ENCODE results near the gene OR1N2. TPM values are rescaled to one million over a fixed set of nuclear protein-coding genes. Genes with fewer than 3 reads are reported as not detected.

OR1N2 gene
- total RNA-seq, result 1 to 10 TPM in 1 of 2 donors, not detected in 1; 1.1 TPM

GRCh38 chr9:122552812-122553211 lies at the start of gene OR1N2:
TSS of gene OR1N2 (plus strand) at chr9:122553112. CDS start at chr9:122553212, 100 bp downstream.
- Histone ChIP-seq H3K4me3 (no peak within 1 kb of the TSS), H3K27ac (no peak within 1 kb of the TSS), H3K4me1 (ENCODE audit: control insufficient read depth in 1 of 2, low read depth in 2 of 2) (no peaks in the 10 kb centered on the region), H3K9me3 (no peaks in the 10 kb centered on the region), H3K27me3 (replicated peaks; ENCODE audit: insufficient read depth) (no peaks in the 10 kb centered on the region), H3K36me3 (no peaks in the 10 kb centered on the region)
- ATAC-seq (ENCODE audit: insufficient number of reproducible peaks, low FRiP score, low read depth) (no peak), DNase-seq (ENCODE audit: low spot score) (no peak)
- no peak for TF ChIP-seq CTCF (IDR thresholded peaks at IDR 0.05)

GRCh38 chr9:122506964-122507363 lies 45.9 kb upstream of the OR1N2 start:
- Histone ChIP-seq H3K4me3 (no peak overlapping the region), H3K27me3 (replicated peaks; ENCODE audit: insufficient read depth) (no peaks in the 10 kb centered on the region), H3K4me1 (ENCODE audit: control insufficient read depth in 1 of 2, low read depth in 2 of 2) (no peaks in the 10 kb centered on the region), H3K36me3 (no peaks in the 10 kb centered on the region), H3K9me3 (no peaks in the 10 kb centered on the region), H3K27ac (no peak overlapping the region)
- DNase-seq (ENCODE audit: low spot score), result no peak
- no peak for ATAC-seq (ENCODE audit: insufficient number of reproducible peaks, low FRiP score, low read depth)
- TF ChIP-seq CTCF (IDR thresholded peaks at IDR 0.05), result no peak

GRCh38 chr9:122510502-122510901 lies 42.4 kb upstream of the OR1N2 start, which contains the start of gene OR1J2:
TSS of gene OR1J2 (plus strand) at chr9:122510802. CDS start at chr9:122510802, 0 bp downstream.
- no peaks in the 10 kb centered on the region for H3K4me1 ChIP-seq (ENCODE audit: control insufficient read depth in 1 of 2, low read depth in 2 of 2)
- TF ChIP-seq CTCF (IDR thresholded peaks at IDR 0.05), result no peak
- no peak within 1 kb of the TSS for H3K27ac ChIP-seq
- no peaks in the 10 kb centered on the region for H3K36me3 ChIP-seq
- no peaks in the 10 kb centered on the region for H3K9me3 ChIP-seq
- DNase-seq (ENCODE audit: low spot score) (no peak), ATAC-seq (ENCODE audit: insufficient number of reproducible peaks, low FRiP score, low read depth) (no peak)
- H3K4me3 ChIP-seq, result no peak within 1 kb of the TSS
- no peaks in the 10 kb centered on the region for H3K27me3 ChIP-seq (replicated peaks; ENCODE audit: insufficient read depth)

GRCh38 chr9:122518226-122518625 lies 34.7 kb upstream of the OR1N2 start:
- H3K9me3 ChIP-seq, result no peaks in the 10 kb centered on the region
- H3K36me3 ChIP-seq, result no peaks in the 10 kb centered on the region
- H3K27me3 ChIP-seq (replicated peaks; ENCODE audit: insufficient read depth), result no peaks in the 10 kb centered on the region
- no peaks in the 10 kb centered on the region for H3K4me1 ChIP-seq (ENCODE audit: control insufficient read depth in 1 of 2, low read depth in 2 of 2)
- H3K27ac ChIP-seq, result no peak overlapping the region
- no peak for TF ChIP-seq CTCF (IDR thresholded peaks at IDR 0.05)
- DNase-seq (ENCODE audit: low spot score) (no peak), ATAC-seq (ENCODE audit: insufficient number of reproducible peaks, low FRiP score, low read depth) (no peak)
- H3K4me3 ChIP-seq, result no peak overlapping the region

GRCh38 chr9:122518841-122519240 lies 34.1 kb upstream of the OR1N2 start, which contains the start of gene OR1J4:
TSS of gene OR1J4 (plus strand) at chr9:122519141. CDS start at chr9:122519141, 0 bp downstream.
- DNase-seq (ENCODE audit: low spot score) (no peak), ATAC-seq (ENCODE audit: insufficient number of reproducible peaks, low FRiP score, low read depth) (no peak)
- no peaks in the 10 kb centered on the region for H3K36me3 ChIP-seq
- no peaks in the 10 kb centered on the region for H3K9me3 ChIP-seq
- H3K4me3 ChIP-seq, result no peak within 1 kb of the TSS
- H3K27ac ChIP-seq, result no peak within 1 kb of the TSS
- no peaks in the 10 kb centered on the region for H3K4me1 ChIP-seq (ENCODE audit: control insufficient read depth in 1 of 2, low read depth in 2 of 2)
- H3K27me3 ChIP-seq (replicated peaks; ENCODE audit: insufficient read depth), result no peaks in the 10 kb centered on the region
- TF ChIP-seq CTCF (IDR thresholded peaks at IDR 0.05), result no peak
